GM21723 (cell line): ENCODE data around the gene RHOT1.

Experiments
- ATAC-seq: cut with Tn5 transposase; IDR thresholded peaks from one replicate; pipeline ENCODE4 v1.9.1; 2021; ENCODE audit warnings: mild to moderate bottlenecking, moderate library complexity; ENCODE audit not compliant: unreplicated experiment

Gene RHOT1

DNA sequence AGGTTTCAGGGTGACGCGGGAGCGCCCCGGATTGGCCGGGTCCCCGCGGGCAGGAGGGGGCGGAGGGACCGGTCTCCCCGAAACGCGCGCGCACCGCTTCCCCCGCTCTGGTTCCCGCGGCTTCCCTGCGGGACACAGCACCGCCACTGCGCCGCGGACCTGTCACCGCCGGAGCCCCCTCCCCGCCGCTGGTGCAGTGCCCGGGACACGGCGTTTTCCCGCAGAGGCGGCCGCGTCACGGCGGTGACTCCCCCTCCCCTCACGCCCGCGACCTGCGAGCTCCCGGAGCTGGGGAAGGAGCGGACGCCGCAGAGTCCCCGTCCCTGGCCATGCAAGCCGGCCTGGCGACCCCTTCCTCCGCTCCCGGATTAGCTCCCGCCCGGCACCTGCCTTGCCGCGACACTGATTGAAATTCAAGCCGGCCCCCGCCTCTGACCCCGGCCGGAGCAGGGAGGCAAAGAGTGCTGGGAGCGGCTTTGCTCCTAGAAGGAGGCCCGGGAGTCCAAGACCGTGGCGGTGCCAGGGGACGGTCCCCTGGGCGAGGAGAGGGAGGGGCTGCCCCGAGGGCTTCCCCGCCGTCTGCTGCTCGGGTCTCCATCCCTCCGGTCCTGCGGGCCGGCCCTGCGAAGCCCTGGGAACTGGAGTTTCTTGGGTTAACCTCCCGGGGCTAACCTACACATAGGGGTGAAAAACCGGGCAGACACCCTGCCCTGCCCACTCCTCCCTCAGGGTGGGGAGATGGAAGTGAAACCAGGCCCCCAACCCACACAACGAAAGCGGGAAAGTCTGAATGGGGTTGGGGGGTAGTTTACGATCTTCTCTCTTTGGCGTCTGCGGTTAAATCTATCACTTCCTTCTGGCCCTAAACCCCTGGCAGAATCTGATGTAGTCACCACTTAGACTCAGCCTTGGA lies 124.3 kb downstream of the RHOT1 start:
- ATAC-seq, result no peak

DNA sequence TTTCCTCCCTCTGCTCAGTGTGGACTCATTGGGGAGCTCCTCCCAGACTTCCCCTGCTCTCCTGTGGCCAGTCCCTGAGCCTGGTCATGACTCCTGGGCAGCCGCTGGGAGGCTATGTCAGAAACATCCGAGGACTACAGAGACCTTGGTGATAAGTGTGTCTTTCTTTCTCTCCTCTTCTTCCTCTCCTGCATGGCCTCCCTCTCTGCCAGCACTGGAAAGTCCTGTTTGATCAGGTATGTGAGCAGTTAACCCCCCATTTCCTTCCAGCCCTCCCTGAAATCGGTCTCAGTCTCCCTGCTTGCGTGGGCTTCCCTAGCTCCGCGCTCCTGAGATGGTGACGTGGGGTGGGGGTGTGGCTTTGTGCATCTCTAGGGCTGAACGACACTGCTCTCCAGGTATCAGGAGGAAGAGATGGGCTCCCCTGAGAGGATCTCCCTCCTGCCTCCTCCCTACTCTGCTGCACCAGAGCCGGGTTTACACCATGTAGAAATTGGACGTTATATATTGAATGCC lies 125.4 kb downstream of the RHOT1 start:
- no peak for ATAC-seq

DNA sequence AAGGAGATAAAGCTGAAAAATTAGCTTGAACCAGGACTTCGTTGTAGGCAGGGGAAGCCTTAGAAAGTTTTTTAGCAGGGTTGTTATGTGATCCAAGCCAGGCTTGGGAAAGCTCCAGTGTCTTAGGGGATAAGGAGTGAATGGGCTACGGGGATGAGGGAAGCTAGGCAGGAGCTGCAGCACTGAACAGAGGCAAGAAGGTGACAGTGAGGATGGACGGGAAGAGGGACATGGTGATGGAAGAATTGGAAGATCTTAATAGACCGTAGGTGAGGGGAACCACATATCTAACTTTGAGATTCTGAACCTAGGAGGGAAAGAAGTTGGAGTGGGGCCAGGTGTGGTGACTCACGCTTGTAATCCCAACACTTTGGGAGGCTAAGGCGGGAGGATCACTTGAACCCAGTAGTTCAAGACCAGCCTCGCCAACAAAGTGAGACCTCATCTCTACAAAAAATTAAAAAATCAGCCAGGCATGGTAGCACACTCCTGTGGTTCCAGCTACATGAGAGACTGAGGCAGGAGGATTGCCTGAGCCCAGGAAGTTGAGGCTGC lies 126.5 kb downstream of the RHOT1 start:
- ATAC-seq, result no peak

DNA sequence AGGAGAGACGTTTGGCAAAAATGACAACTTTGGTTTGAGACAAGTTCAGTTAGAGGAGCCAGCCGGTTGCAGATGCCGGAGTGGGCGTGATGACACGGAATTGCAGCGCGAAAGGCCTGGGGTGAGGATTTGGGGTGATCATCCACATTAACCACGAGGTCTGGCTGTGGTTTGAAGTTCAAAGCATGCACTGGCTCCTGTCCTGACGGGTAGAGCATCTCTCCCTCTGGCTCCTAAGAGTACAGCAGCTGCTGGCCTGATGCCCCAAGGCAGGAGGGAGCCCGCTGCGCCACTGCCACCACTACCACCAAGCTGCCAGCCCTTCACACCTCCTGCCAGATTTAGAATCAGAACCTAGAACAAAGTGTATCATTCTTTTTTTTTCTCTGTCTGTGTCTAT lies 127.1 kb downstream of the RHOT1 start:
- no peak for ATAC-seq

DNA sequence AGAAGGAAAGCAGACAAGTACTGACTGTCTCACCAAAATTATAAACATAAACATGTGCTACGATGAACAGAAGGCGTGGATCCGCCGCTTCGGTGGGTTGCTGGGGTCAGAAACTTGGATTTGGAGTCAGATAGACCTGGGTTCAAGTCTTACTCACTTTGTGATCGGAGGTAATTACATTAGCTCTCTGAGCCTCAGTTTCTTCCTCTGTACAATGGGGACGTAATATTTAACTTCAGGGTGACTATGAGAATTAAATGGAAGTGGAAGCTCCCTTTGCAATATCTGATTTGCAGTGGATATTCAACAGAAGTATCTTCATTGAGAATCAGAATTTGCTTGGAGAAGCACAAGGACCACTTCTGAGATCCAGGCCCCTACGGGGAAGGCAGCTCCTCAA lies 129.5 kb downstream of the RHOT1 start:
- no peak for ATAC-seq

DNA sequence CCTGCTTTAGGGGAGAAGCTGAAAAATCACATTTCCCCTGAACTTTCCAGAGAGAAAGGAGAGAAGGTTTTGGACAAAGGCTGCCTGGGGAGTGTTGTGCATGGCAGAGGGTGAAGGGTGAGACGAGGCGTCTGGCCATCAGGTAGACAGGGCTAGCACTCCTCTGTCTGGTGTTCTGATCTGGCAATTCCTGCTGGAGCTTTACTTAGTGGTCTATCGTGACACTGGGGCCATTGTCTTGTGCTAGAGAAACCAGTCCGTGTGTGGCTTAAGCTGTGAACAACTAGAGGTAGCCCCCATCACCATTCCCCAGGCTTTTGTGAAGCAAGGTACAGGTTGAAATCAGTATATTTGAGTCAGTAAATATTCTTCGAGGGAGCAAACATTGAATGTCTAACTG lies 131.8 kb downstream of the RHOT1 start:
- no peak for ATAC-seq

DNA sequence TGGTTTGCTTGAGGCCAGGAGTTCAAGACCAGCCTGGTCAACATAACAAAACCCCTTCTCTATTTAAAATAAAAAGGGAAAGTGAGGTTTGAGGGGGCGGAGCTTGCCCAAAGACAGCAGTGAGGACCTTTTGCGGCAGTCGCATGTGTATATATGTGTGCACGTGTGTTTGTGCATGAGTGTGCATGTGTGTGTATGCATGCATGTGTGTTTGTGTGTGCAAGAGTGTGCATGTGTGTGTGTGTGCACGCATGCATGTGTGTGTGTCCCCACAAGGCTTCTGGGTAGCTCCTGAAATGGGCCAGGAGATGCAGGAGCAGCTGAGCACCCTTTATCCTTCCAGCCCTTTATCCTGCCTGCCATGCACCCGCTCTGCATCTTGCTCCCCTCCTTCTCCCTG lies 132.3 kb downstream of the RHOT1 start:
- no peak for ATAC-seq
